Ishikawa (cell line): ENCODE results near the gene FCRL5.

Source experiments
- EP300 ChIP-seq: IDR thresholded peaks from 2 replicates; pipeline ENCODE4 v1.6.1; 2012; ENCODE audit warnings: borderline replicate concordance
- TEAD4 ChIP-seq: IDR thresholded peaks from 2 replicates; pipeline ENCODE4 v1.6.1; 2012

DNA sequence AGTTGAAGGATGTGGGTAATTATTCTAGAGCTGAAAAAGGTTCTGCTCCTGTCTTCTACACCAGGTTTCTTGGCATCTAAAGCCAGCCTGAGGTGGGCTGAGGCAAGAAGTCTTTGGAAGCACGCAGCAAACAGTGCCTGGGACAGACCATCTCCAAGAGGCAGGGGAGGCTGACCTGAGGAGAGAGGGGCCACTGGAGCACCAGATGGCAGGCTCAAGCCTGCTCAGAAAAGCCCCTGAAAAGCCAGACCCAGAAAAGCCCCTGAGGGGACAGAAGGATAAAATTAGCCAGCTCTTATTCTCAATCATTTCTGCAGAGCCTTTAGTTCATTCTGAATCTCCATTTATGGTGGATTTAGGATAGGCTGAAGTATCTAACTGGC is 28.5 kb upstream of the FCRL5 start:
- TF ChIP-seq TEAD4 (no peak), EP300 (no peak)
